Effector memory CD4-positive, alpha-beta T cell (primary cell): Measurements from ENCODE around the gene HNRNPL.
"Not testable (repeated sequence)": the region's sequence is repeated elsewhere in the genome, so short reads cannot be mapped to it uniquely, and the experiment has no call there.

Experiments used
- DNase-seq, 3 donors: peaks; one replicate each; pipeline ENCODE4 v3.0.0-alpha.2; 2020
- H3K27ac ChIP-seq: 2 replicates; pipeline ENCODE4 v1.7.0; 2013; ENCODE audit warnings: mild to moderate bottlenecking, low read length, moderate library complexity; ENCODE audit not compliant: insufficient read depth, poor library complexity, severe bottlenecking
- H3K27me3 ChIP-seq: replicated peaks from 2 replicates; pipeline ENCODE4 v1.7.0; 2013; ENCODE audit warnings: mild to moderate bottlenecking, low read length; ENCODE audit not compliant: insufficient read depth, control insufficient read depth, poor library complexity, severe bottlenecking
- H3K36me3 ChIP-seq: 2 replicates; pipeline ENCODE4 v1.7.0; 2013; ENCODE audit warnings: mild to moderate bottlenecking, low read length, moderate library complexity; ENCODE audit not compliant: control insufficient read depth, insufficient read depth
- H3K4me1 ChIP-seq: 2 replicates; pipeline ENCODE4 v1.7.0; 2013; ENCODE audit warnings: low read length, mild to moderate bottlenecking; ENCODE audit not compliant: control insufficient read depth, insufficient read depth, poor library complexity, severe bottlenecking
- H3K4me3 ChIP-seq: 2 replicates; pipeline ENCODE4 v1.7.0; 2013; ENCODE audit warnings: low read length, low read depth, mild to moderate bottlenecking; ENCODE audit not compliant: insufficient read depth, poor library complexity, severe bottlenecking
- H3K9me3 ChIP-seq: 2 replicates; pipeline ENCODE4 v1.7.0; 2013; ENCODE audit warnings: mild to moderate bottlenecking, low read length, moderate library complexity; ENCODE audit not compliant: control insufficient read depth

Gene HNRNPL

GRCh38 chr19:38792250-38793111, 57.3 kb downstream of the HNRNPL start:
- Histone ChIP-seq H3K4me1 (peaks cover 4% of the 10 kb centered on the region), H3K36me3 (no peaks in the 10 kb centered on the region), H3K9me3 (no peaks in the 10 kb centered on the region), H3K27ac (no peak overlapping the region), H3K4me3 (no peak overlapping the region), H3K27me3 (no peaks in the 10 kb centered on the region)
- no peak for DNase-seq

- H3K9me3 ChIP-seq, H3K27me3 ChIP-seq, H3K27ac ChIP-seq, DNase-seq, H3K4me3 ChIP-seq, H3K4me1 ChIP-seq, H3K36me3 ChIP-seq: not testable (repeated sequence)
Measured at GRCh38 chr19:38791451-38792064, 58.2 kb downstream of the HNRNPL start.

GRCh38 chr19:38790507-38791403, 59.0 kb downstream of the HNRNPL start:
- not testable (repeated sequence) for H3K4me3 ChIP-seq, H3K27ac ChIP-seq, H3K4me1 ChIP-seq, H3K9me3 ChIP-seq, H3K36me3 ChIP-seq, H3K27me3 ChIP-seq, DNase-seq

DNA sequence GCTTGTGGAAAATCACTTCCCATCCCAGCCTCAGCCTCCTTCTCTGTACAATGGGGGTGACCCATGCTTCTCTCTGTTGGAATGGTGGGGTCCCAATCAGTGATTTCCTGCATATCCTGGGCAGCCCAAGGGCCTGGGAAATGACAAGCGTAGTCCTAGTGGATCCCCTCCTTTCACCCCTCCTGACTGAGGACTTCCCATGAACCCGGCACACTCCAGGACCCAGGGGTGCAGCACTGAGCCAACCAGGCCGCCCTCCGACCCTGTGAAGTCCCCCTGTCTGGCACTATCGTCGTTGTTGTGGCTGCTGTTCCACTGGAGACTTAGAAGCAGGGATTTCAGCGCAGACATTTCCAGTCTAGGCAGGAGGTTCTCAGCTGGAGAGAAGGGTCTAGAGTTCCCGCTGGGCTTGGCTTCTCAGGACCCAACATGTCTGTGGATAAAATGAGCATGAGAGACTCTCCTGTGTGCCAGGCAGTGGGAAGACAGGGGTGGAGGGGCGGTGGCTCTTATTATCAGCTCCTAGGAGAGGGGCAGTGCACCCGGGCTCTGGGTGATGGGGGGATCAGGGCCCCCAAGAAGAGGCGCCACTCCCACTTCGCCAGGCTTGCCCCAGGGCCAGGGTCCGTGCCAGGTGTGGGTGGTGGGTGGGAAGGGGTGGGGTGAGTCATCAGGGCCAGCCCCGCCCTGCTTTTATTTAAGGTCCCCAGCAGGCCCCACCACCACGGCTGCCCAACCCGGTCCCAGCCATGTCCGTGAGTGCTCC, 61.1 kb downstream of the HNRNPL start, which contains the start of gene LGALS7B:
TSS of gene LGALS7B (plus strand) at position 723 of the 766 bp plus-strand sequence. CDS start at position 750, 27 bp downstream.
- H3K4me3 ChIP-seq: no peak within 1 kb of the TSS
- no peak within 1 kb of the TSS for H3K27ac ChIP-seq

DNA sequence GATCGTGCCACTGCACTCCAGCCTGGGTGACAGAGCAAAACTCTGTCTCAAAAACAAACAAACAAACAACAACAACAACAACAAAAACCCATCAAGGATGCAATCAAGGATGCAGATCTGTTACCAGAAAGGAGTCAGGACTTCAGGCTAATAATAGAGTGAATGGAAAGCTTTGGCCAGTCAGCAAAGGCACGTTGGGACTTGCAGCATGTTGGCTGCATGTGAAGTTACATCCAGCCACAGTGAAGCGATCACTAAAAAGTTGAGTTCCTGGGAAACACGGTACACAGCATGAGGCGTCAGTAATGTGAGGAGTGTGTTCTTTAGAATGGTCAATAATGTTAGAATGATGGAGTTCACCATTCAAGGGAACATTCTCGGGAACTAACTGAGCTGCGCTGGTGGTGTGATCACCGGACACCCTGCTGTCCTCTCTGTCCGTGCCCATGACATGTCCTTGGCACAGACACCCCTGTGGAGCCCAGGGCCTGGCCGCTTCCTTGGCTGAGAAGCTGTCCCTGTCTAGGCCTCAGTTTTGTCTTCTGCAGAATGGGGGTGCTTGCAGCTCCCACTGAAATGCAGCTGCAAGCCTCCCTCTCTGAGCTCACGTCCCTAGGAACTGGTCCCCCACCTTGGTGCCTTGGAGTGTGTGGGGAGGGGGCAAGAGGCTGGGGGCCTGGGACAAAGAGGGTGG, 63.1 kb downstream of the HNRNPL start:
- H3K4me1 ChIP-seq: no peaks in the 10 kb centered on the region
- no peak overlapping the region for H3K4me3 ChIP-seq
- H3K36me3 ChIP-seq: no peaks in the 10 kb centered on the region
- no peaks in the 10 kb centered on the region for H3K27me3 ChIP-seq
- no peak for DNase-seq
- H3K27ac ChIP-seq: no peak overlapping the region
- H3K9me3 ChIP-seq: no peaks in the 10 kb centered on the region

More for the DNA sequence above, 61.1 kb downstream of the HNRNPL start, which contains the start of gene LGALS7B:
- H3K9me3 ChIP-seq: no peaks in the 10 kb centered on the region
- H3K4me1 ChIP-seq: peaks cover 4% of the 10 kb centered on the region
- no peaks in the 10 kb centered on the region for H3K27me3 ChIP-seq
- no peak for DNase-seq
- H3K36me3 ChIP-seq: no peaks in the 10 kb centered on the region
